Endothelial cell of umbilical vein (primary cell): Measurements from ENCODE around the gene OR52I2. TPM values are rescaled to one million over a fixed set of nuclear protein-coding genes. Genes with fewer than 3 reads are reported as not detected.

ENCODE experiments used
- BruUV-seq: library from RNA; stranded (reverse); fragments of 400-500 nt; replicated peaks from 2 replicates; lab custom pipeline; 2021; lab: Mats Ljungman, UMichigan
- CTCF ChIA-PET: fragments of 300-600, 350-600 bp; sonication (Branson Sonifier 250); formaldehyde crosslinking; loops from one replicate; lab custom pipeline; 2021; ENCODE audit warnings: antibody characterized with exemption, inconsistent platforms; lab: Charles Lee
- POLR2A ChIA-PET: fragments of 300-600, 350-600 bp; sonication (Branson Sonifier 250); formaldehyde crosslinking; loops from one replicate; lab custom pipeline; 2021; ENCODE audit warnings: antibody characterized with exemption, inconsistent platforms; lab: Charles Lee
- DNase-seq: peaks from one replicate; pipeline ENCODE4 v3.0.0-alpha.2; 2011; ENCODE audit warnings: low read depth, low spot score
- FAIRE-seq: peaks from 2 replicates; lab custom pipeline; 2011; peaks lifted over from hg19 to GRCh38; lab: Jason Lieb, UNC
- H2AFZ ChIP-seq: 2 replicates; pipeline ENCODE4 v1.6.0; 2012; ENCODE audit warnings: low read depth, low read length, control low read depth, inconsistent platforms
- H3K27ac ChIP-seq: 2 replicates; pipeline ENCODE4 v1.5.1; 2011; ENCODE audit warnings: low read depth, mild to moderate bottlenecking, control low read depth, low read length, moderate library complexity; ENCODE audit not compliant: insufficient read depth
- H3K27me3 ChIP-seq, 2 experiments: 2 replicates each; pipeline versions ENCODE4 v1.6.0 to v1.6.1; 2011; ENCODE audit warnings: low read length in 2 of 2, mixed read lengths in 1 of 2; ENCODE audit not compliant: control insufficient read depth in 2 of 2, insufficient read depth in 2 of 2
- H3K36me3 ChIP-seq, 2 experiments: 2 replicates in 1 of 2; 3 replicates in 1 of 2; pipeline ENCODE4 v1.5.1; 2011; ENCODE audit warnings: low read length in 2 of 2, mild to moderate bottlenecking in 1 of 2, moderate library complexity in 1 of 2; ENCODE audit not compliant: control insufficient read depth in 2 of 2, insufficient read depth in 2 of 2; ENCODE audit errors: extremely low read depth in 1 of 2
- H3K4me1 ChIP-seq: 3 replicates; pipeline ENCODE4 v1.5.1; 2011; ENCODE audit warnings: mild to moderate bottlenecking, low read length; ENCODE audit not compliant: control insufficient read depth, insufficient read depth; ENCODE audit errors: extremely low read depth
- H3K4me2 ChIP-seq: 2 replicates; pipeline ENCODE4 v1.6.1; 2011; ENCODE audit warnings: low read length, control low read depth, mixed read lengths; ENCODE audit not compliant: insufficient read depth
- H3K4me3 ChIP-seq, 3 experiments: fragments of 200-600 bp in 1 of 3; sonication (generic), shearing (Covaris generic) in 1 of 3; replicated peaks in 1 of 3; 2 replicates each; pipeline ENCODE4 v1.5.1; 2011 to 2016; ENCODE audit warnings: control low read depth in 3 of 3, low read length in 3 of 3, mild to moderate bottlenecking in 2 of 3, inconsistent platforms in 1 of 3, low read depth in 1 of 3, moderate library complexity in 1 of 3; ENCODE audit not compliant: insufficient read depth in 1 of 3
- H3K79me2 ChIP-seq: 2 replicates; pipeline ENCODE4 v1.6.0; 2012; ENCODE audit warnings: low read length, inconsistent platforms; ENCODE audit not compliant: control insufficient read depth, insufficient read depth
- H3K9ac ChIP-seq: replicated peaks from 2 replicates; pipeline ENCODE3; 2011; ENCODE audit warnings: low read length, control low read depth; ENCODE audit not compliant: insufficient read depth; ENCODE audit errors: extremely low read depth
- H3K9me1 ChIP-seq: replicated peaks from 3 replicates; pipeline ENCODE4 v1.6.0; 2011; ENCODE audit warnings: mild to moderate bottlenecking, low read length; ENCODE audit not compliant: control insufficient read depth, insufficient read depth; ENCODE audit errors: extremely low read depth
- H3K9me3 ChIP-seq: replicated peaks from 2 replicates; pipeline ENCODE4 v1.5.1; 2012; ENCODE audit warnings: low read length, inconsistent platforms; ENCODE audit not compliant: control insufficient read depth, insufficient read depth
- H4K20me1 ChIP-seq: replicated peaks from 2 replicates; pipeline ENCODE3; 2011; ENCODE audit warnings: mild to moderate bottlenecking, low read length; ENCODE audit not compliant: control insufficient read depth, insufficient read depth; ENCODE audit errors: extremely low read depth
- CTCF ChIP-seq, 2 donors: IDR thresholded peaks; 1 replicate in 1 of 2; 2 replicates in 1 of 2; pipeline ENCODE4 v1.5.1; 2011; ENCODE audit warnings: low read length in 2 of 2, mild to moderate bottlenecking in 2 of 2, moderate library complexity in 2 of 2, control low read depth in 1 of 2, inconsistent platforms in 1 of 2, low read depth in 1 of 2; ENCODE audit not compliant: insufficient read depth in 1 of 2; ENCODE audit errors: extremely low read depth in 1 of 2
- EZH2 ChIP-seq: IDR thresholded peaks from 2 replicates; pipeline ENCODE4 v1.6.1; 2012; ENCODE audit warnings: borderline replicate concordance, low read depth, mild to moderate bottlenecking, moderate library complexity, low read length, inconsistent platforms; ENCODE audit not compliant: severe bottlenecking
- FOS ChIP-seq: IDR thresholded peaks from 2 replicates; pipeline ENCODE4 v1.6.1; 2011; ENCODE audit warnings: mild to moderate bottlenecking, low read length, moderate library complexity, borderline replicate concordance; ENCODE audit not compliant: insufficient read depth
- GATA2 ChIP-seq: IDR thresholded peaks from 2 replicates; pipeline ENCODE4 v1.7.0; 2011; ENCODE audit warnings: low read depth, mild to moderate bottlenecking, moderate library complexity, mixed read lengths, low read length; ENCODE audit not compliant: insufficient read length, insufficient read depth
- JUN ChIP-seq: IDR thresholded peaks from 2 replicates; pipeline ENCODE4 v1.6.1; 2011; ENCODE audit warnings: borderline replicate concordance, low read depth; ENCODE audit not compliant: insufficient read length, insufficient read depth
- MYC ChIP-seq: IDR thresholded peaks from one replicate; pipeline ENCODE4 v1.6.1; 2011; ENCODE audit warnings: mild to moderate bottlenecking, low read depth, low read length
- POLR2A ChIP-seq: IDR thresholded peaks from 2 replicates; pipeline ENCODE4 v1.6.1; 2012; ENCODE audit warnings: low read depth, mild to moderate bottlenecking, control low read depth, low read length
- POLR2AphosphoS5 ChIP-seq: IDR thresholded peaks from 2 replicates; pipeline ENCODE4 v1.6.1; 2012; ENCODE audit warnings: low read depth, mild to moderate bottlenecking, control low read depth, low read length, moderate library complexity; ENCODE audit not compliant: insufficient read depth
- dilution Hi-C: fragments of 300-500 bp; cut with MboI; formaldehyde crosslinking; loops from one replicate; pipeline ENCODE4 v1.15.0; 2019; ENCODE audit warnings: low sequenced_read_pairs; ENCODE audit not compliant: extremely low pct_ligation_motif_present
- intact Hi-C: fragments of 100-400 bp; cut with micrococcal nuclease; formaldehyde crosslinking; loops from one replicate; pipeline ENCODE4 v1.10.0; 2022
- polyA plus RNA-seq, 4 experiments: library from polyadenylated mRNA; depleted of rRNA in 3 of 4; stranded (reverse) in 3 of 4; unstranded in 1 of 4; fragments of >200 nt; gene quantifications; 2 replicates each; pipeline versions ENCODE4 v1.2.1 to v1.2.3, GENCODE V29; 2011 to 2012; ENCODE audit warnings: missing spikeins in 1 of 4
- total RNA-seq: library from RNA; stranded (reverse); gene quantifications from 2 replicates; pipeline ENCODE4 v1.2.3, GENCODE V29; 2021
- TF ChIP-seq, protein P1 (sequence below): IDR thresholded peaks from 2 replicates; pipeline ENCODE4 v1.6.1; 2011; ENCODE audit not compliant: insufficient read depth, insufficient read length

The OR52I2 gene
- total and polyA plus RNA-seq, 2 donors (not counting 3 experiments of a cell fraction or from before 2014, with no cell fraction given): not detected

DNA sequence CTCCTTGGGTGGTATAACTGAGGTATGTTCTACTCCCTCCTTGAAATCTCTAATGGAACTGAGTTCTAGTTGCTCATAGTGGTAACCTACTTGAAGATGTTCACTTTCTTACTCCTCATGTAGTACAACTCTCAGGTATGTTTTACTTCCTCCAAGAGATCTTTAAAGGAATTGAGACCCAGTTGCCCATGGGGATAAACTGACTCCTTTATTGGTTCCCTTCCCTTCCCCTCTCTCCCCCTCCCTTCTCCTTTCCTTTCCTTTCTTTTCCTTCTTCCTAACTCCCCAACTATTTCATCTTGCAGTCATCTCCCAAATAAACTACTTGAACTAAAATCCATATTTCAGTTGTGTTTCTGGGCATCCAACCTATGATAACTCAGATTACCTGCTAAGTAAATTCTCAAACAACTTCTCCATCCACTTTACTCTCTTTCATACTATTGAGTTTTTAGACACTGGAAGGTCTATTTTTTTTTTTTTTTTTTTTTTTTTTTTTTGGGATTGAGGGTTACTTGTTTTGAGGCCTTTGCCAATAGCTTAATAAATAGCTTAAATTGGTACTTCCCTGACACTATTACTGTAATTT, 34.4 kb downstream of the OR52I2 start:
- intact Hi-C loops: no loop called here
- TF ChIP-seq FOS (no peak), CTCF (IDR thresholded peaks at IDR 0.05; ENCODE audit: extremely low read depth in 1 of 2, insufficient read depth in 1 of 2, low read depth in 1 of 2, low read length in 2 of 2) (no peak), GATA2 (no peak), EZH2 (no peak), MYC (no peak), JUN (no peak), POLR2AphosphoS5 (no peak), POLR2A (no peak)
- TF ChIP-seq, protein P1, sequence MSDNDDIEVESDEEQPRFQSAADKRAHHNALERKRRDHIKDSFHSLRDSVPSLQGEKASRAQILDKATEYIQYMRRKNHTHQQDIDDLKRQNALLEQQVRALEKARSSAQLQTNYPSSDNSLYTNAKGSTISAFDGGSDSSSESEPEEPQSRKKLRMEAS: no peak
- FAIRE-seq (no peak), DNase-seq (no peak)
- peaks cover 0 to 2% of the 10 kb centered on the region in 2 experiments for H3K27me3 ChIP-seq
- no peaks in the 10 kb centered on the region for H3K79me2 ChIP-seq
- H3K36me3 ChIP-seq: no peaks in the 10 kb centered on the region
- POLR2A ChIA-PET: no interaction called here
- no peak overlapping the region for H3K4me2 ChIP-seq
- dilution Hi-C loops: no loop called here
- H3K9me3 ChIP-seq: no peaks in the 10 kb centered on the region
- H2AFZ ChIP-seq: no peak overlapping the region
- no peaks in the 10 kb centered on the region for H3K9me1 ChIP-seq
- H3K27ac ChIP-seq: no peak overlapping the region
- BruUV-seq: no TSS peak
- no peak overlapping the region for H3K9ac ChIP-seq
- CTCF ChIA-PET: interaction anchor here (0.6 to 1.0 kb wide), 2 partner anchors 11 to 67 kb away, joined by 3 to 6 read pairs; no protein-coding TSS in a partner anchor
- H3K4me1 ChIP-seq: no peaks in the 10 kb centered on the region
- no peak overlapping the region for H3K4me3 ChIP-seq
- H4K20me1 ChIP-seq: no peaks in the 10 kb centered on the region
